ENCODE results near the gene MOAP1.
A peak's percentile ranks its signal among the peaks of the same experiment; 100 is the strongest.
"Not testable (repeated sequence)": the region's sequence is repeated elsewhere in the genome, so short reads cannot be mapped to it uniquely, and the experiment has no call there.

Gene MOAP1, protein sequence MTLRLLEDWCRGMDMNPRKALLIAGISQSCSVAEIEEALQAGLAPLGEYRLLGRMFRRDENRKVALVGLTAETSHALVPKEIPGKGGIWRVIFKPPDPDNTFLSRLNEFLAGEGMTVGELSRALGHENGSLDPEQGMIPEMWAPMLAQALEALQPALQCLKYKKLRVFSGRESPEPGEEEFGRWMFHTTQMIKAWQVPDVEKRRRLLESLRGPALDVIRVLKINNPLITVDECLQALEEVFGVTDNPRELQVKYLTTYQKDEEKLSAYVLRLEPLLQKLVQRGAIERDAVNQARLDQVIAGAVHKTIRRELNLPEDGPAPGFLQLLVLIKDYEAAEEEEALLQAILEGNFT

DNA sequence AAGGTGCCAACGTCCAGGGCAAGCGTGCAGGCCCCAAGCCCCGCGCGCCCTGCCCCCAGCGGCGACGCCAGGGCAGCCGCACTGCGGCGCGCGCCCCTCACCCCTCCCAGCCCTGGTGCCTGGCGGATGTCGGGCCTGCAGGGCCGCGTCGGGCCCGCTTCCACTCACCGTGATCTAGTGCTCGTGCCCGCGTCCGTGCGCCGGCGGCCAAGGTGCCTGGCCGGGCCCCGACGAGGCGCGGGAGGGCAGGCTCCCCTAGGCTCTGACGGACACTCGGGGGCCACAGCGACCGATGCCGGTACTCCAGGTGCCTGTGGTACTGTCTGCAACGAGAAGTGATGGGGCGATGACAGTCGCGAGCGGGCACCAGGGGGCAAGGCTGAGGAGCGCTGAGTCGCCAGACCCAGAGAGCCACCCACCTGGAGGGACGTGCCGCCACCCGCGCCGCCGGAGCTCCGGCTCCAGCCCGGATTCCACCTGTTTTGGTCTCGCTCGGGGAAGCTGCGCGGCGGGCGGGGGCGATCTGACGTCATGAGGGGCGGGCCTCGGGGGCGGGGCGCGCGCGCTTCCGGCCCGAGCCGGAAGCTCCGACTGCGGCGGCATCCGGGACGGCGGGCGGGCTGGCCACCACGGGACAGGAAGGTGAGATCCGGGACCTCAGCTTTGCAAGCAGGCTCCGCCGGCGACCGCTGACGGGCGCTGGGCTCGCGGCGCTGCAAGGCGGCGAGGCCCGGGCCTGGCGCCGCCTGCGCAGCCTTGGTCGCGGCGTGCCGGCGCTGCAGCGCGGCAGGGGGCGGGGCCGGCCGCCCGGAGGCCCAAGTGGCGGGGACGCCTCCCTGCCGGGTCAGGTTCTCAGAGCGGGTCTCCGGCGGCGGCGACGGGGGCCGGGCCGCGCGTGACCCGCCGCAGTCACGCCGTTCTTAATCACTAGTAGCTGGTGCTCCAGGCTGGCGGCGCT is at the start of gene MOAP1, which contains the start of gene LYSET:
Gene MOAP1, minus strand, starts transcription at position 507 of the 958 bp plus-strand sequence. CDS start 655 bp downstream, outside the sequence.
Gene LYSET, plus strand, starts transcription at position 927 of the 958 bp plus-strand sequence. CDS start 89 bp downstream, outside the sequence.
- peak; percentile 69 for DNase-seq (ENCODE audit: low spot score)

DNA sequence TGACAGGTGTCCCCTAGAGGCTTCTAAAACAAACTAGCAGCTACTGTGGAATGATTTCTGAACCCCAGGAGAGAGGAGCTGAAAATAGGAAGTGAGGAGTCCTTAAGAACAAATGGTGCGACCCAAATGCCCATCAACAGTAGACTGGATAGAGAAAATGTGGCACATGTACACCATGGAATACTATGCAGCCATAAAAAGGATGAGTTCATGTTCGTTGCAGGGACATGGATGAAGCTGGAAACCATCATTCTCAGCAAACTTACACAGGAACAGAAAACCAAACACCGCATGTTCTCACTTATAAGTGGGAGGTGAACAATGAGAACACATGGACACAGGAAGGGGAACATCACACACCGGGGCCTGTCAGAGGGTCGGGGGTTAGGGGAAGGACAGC is 48.4 kb upstream of the MOAP1 start:
- not testable (repeated sequence) for DNase-seq (ENCODE audit: low spot score)

DNA sequence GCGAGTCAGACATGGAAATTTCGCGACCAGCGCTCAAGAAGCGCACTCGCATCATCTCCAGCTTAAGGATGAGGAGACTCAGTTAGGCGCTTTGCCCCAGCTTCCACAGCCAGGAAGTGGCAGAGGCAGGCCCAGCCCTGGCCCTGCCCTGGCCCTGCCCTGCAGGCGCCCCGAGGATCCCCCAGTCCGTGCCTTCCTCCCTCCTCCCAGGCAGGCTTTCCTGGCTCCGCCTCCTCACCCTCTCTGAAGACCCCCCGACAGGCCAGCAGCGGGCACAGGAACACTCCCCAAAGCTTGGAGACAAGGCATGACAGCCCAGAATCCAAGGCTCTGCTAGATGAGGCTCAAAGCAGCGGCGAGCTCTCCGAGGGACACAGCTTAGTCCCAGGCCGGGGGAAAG is 47.5 kb upstream of the MOAP1 start:
- no peak for DNase-seq (ENCODE audit: low spot score)

DNA sequence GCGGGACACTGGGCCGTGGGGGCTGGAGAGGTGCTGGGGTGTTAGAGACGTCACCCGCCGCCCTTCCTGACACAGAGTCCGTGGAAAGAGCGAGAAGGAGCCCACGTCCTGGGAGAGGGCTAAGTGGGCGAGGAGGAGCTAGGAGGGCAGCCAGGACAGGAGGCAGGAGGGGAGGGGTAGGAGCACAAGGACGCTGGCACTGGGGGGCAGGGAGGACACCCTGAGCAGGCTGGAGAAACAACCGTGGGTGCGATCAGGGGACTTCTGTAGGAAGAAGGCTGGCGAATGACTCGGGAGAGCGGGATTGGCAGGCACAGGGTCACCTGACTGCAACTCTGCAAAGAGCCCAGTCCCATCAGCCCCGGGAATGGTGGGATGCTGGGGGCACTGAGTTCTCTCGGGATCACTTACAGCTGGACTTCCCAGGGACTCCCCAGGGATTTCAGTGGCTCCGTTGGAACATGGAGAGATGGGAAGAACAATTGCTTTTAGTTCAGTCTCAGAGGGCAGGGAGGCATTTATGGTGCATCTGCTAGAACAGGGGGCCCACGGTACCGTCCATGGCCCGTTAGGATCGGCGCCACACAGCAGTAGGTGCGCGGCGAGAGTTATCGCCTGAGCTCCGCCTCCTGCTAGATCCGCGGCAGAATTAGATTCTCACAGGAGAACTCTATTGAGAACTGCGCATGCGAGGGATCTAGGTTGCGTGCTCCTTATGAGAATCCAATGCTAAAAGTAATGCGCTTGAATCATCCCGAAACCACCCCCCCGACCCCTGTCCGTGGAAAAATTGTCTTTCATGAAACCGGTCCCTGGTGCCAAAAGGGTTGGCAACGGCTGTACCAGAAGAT is 46.7 kb upstream of the MOAP1 start:
- no peak for DNase-seq (ENCODE audit: low spot score)

DNA sequence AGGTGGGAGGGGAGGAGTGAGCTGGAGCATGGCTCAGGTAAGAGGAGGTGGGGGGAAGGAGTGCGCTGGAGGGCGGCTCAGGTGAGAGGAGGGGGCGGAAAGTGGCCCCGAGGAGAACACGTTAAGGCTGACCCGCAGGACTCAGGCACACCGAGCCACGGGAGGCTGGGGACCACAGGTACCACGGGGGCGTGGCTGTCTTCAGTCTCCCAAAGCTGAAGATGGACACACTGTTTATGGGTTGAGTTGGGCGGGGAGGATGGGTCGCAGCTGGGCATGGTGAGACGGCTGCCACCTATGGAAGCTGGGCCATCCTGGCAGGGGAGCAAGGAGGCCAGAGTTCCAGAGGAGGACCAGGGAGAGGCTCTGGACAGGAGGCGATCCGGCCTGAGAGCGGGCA is 45.8 kb upstream of the MOAP1 start:
- DNase-seq (ENCODE audit: low spot score): no peak

DNA sequence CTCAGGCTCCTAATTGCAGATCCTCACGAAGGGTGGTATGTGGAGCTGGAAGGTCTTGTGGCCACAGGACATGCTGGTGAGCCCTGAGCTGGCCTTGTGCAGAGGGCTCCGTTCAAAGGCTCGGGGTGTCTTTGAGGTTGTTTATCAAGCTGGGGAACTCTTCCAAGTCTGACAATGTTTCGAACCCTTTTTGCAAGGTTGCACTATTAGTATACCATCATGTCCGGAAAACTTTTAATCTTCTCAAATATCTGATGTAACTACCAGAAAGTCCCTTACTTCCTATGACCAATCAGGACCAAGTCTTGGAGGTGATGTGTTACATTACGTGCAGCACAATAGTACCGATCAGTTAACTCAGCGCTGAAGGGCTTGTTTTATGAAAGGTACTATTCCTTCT is 43.9 kb upstream of the MOAP1 start:
- DNase-seq (ENCODE audit: low spot score): no peak

DNA sequence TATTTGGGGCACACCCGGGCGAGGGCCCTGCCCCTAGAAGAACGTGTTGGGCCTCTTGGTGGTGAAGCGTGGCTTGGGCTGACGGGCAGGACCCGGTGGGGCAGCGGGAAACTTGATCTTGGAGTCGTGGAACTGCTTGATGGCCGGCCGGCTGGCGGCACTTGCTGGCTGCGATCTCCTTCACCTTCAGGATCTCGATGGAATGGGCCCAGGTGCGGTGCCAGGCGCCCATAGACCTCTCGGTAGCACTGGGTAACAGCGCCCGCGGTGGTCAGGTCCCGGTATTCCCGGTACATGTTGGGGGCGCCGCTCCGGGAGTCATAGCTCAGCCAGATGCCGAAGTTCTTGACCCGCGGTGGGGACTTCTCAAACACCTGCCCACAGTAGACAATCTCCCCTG is 38.9 kb upstream of the MOAP1 start:
- DNase-seq (ENCODE audit: low spot score): no peak

DNA sequence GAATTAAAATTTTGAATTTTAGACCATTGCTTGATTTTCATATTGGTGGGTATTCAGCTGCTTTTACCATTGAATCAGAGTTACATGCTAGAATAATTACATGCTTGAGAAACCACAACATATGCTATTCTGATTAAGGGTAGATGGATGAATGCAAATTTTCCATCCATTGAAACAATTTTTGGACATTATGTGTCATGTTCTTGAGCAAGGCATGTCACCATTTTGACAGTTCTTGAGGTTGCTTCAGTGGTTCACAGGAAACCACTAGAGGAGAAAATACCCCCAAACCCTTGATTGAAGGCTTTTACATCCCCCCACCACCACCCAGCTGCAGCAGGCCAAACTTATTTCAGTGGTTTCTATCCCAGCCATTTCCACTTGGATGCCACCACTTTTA is 35.8 kb upstream of the MOAP1 start:
- no peak for DNase-seq (ENCODE audit: low spot score)

DNA sequence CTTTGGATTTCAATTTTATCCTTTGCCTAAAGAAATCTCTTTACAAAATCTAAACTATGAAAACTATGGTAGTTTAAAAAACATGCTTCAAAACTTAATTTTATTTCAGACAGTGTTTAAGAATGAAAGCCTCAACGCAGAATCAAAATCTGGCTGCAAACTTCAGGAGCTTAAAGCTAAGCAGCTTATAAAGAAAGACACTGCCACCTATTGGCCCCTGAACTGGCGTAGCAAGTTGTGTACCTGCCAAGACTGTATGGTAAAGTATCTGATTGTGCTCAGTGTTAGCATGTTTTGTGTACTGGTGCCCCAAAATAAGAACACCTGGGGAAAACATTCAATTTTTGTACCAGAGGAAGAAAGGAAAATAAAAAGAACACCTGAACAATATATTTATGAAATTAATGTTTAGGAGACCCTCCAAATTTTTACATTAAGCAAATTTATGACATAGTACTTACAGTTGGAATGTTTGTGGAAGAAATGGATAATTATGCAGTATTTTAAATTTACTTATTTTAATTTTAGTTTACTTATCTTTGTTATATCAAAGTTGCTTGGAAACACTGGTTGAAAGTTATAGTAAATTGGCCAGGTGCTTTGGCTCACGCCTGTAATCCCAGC is 34.5 kb upstream of the MOAP1 start:
- DNase-seq (ENCODE audit: low spot score): peak; percentile 49

DNA sequence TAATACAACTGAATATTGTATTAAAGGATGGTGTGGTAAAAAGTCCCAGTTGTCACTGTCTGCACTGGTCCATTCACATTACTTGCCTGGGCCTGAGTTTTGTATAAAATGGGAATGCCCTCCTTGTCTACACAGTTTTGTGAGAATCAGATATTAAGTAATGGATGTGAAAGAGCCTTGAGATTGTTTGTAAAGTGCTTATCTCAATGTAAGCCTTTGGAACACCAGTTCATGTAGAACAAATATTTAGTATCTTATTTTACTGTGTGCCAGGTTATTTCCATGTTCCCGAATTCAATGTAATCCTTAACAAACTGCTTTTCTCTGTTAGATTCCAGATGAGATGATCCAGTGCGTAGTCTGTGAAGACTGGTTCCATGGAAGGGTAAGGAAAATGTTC is 29.9 kb upstream of the MOAP1 start:
- DNase-seq (ENCODE audit: low spot score): no peak

DNA sequence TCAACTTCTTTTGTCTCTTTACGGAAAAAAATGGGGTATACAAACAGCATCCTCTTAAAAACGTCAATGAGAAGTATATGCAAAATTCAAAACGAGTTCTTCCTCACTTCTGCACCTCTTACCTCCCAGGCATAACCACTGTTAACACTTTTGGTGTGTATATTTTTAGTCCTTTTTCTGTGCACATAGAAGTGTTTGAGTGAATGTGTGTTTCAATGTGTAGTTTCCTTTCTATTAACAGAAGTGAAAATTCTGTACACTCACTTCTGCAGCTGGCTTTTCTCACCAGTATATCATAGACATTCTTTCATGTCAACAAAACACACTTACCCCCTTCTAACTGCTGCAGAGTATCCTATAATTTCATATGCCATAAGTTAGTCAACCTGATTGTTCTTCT is 27.7 kb upstream of the MOAP1 start:
- no peak for DNase-seq (ENCODE audit: low spot score)

DNA sequence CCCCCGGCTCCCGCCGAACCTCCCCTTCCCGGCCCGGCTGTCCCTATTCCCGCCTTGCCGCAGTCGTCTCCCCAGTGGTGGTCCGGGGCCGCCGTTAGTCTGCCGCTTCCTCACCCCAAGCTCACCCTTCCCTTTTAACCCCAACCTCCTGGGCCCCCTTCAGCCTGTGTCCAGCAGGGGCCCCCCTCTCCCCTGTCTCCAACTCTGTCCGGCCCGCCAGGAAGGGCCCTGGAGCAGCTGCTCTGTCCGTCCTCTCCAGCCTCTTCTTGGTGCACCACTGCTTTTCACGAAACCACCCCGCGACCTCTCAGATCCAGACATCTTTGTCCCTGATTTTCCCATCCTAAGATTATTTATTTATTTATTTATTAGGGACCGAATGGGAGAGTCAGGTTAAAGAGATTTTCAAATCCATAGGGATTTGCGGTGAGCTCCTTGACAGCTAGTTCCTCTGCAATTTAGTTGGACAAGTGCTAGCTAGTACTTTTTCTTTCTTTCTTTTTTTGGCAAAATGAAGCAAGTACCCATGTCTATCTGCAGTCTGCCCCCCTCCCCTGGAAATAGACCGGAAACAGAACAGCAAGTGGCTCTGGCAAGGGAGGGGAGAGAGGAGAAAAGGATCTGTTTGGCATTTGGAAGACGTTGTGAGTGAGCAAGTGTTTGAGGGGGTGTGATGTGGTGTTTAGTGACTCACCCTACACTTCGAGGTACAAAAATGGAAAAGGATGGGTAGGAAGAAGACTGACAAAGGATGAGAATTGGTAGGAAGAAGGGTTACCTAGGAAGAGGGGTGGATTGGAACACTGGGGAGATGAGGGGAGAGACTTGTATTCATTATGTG is 23.0 kb upstream of the MOAP1 start:
- peak; percentile 56 for DNase-seq (ENCODE audit: low spot score)

DNA sequence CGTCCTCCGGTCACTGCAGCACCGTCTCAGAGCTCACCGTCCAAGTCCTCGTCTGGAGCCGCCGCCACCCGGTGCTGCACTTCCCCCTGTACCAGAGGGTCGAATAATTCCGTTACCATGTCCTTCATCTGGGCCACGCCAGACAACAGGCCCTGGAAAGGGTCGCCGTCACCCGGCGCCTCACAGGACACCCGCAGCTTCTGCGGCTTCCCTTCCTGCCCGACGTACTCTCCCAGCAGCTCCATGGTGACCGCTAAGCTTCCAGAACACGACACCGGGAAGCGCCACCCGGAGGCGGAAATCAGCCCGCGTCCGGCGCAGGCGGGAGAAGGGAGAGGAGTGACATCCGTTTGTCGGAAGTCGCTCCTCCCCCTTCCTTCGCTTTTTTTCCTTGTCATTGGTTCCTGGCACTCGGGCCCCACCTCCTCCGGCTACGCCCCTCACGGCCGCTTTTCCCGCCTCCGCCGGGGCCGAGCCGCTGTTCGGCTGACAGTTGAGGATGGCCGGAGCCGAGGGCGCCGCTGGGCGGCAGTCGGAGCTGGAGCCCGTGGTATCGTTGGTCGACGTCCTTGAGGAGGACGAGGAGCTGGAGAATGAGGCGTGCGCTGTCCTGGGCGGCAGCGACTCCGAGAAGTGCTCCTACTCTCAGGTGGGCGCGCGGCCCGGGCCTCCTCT is 22.2 kb upstream of the MOAP1 start, which contains the start of the genes GON7 and UBR7:
Gene GON7, minus strand, starts transcription at position 273 of the 675 bp plus-strand sequence. Its CDS starts 28 bp downstream, at position 245.
Gene UBR7, plus strand, starts transcription at position 464 of the 675 bp plus-strand sequence. Its CDS starts 36 bp downstream, at position 500.
- DNase-seq (ENCODE audit: low spot score): peak; percentile 76

DNA sequence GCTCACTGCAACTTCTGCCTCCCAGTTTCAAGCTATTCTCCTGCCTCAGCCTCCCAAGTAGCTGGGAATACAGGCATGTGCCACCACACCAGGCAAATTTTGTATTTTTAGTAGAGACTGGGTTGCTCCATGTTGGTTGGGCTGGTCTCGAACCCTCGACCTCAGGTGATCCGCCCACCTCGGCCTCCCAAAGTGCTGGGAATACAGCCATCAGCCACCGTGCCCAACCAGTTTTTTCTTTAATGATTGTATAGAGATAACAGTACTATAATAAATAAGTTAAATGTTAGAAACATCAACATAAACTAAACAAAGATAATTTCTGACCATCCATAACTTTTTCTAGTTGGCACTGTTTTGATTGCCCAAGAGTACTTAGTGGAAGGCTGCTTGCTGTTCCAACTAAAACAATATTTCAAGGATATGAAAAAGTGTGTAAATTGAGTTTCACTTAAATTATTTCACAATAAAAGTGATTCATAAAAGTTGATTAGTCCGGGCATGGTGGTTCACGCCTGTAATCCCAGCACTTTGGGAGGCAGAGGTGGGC is 16.5 kb upstream of the MOAP1 start:
- DNase-seq (ENCODE audit: low spot score): no peak

DNA sequence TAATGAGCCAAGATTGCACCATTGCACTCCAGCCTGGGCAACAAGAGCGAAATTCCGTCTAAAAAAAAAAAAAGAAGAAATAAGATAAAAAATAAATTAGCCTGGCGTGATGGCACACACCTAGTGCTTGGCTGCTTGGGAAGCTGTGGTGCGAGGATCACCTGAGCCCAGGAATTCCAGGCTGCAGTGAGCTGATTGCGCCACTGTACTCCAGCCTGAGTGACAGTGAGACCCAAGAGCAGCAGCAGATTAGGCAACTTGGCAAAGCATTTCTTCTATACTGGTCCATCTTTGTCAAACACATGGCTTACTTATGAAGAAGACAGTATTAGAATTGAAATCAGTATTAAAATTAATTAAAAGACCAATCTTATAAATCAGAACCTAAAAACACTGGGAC is 15.9 kb upstream of the MOAP1 start:
- DNase-seq (ENCODE audit: low spot score): no peak

DNA sequence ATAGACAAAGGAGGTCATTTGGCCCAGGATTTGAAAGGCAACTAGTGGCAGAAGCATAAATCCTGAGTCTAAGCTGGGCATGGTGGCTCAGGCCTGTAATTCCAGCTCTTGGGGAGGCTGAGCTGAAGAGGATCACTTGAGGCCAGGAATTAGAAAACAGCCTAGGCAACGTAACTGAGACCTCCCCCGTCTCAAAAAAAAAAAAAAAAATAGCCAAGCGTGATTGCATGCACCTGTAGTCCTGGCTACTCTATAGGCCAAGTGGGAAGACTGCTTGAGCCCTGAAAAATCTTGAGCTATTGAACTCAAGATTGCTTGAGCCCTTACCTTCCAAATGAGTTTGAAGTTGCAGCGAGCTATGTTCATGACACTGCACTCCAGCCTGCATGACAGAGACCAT is 14.3 kb upstream of the MOAP1 start:
- no peak for DNase-seq (ENCODE audit: low spot score)

DNA sequence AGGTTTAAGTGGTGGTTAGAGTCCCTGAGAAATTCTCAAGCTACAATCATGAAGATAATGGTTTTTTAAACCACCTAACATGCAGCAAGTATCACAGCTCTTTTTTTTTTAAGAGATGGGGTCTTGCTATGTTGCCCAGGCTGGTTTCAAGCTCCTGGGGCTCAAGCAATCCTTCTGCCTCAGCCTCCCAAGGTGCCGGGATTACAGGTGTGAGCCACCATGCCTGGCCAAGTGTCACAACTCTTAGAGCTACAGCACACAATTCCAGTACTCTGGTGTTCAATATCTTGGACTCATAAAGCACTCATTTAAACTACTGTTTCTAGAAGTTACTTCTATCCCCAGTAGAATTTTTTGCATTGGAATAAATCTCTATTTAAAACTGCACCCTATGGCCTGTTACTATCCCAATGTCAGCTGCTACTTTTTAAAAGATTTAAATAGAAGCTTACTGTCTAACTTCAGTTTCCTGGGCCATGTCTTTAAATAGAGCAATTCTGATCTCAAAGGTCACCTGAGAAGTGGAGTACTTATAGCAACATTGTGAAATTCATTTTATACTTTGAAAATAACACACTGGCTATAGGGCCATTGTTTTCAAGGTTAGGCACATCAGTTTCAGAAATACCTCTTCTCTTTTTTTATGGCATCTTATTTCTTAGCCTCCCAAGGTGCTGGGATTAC is 10.8 kb upstream of the MOAP1 start:
- no peak for DNase-seq (ENCODE audit: low spot score)

DNA sequence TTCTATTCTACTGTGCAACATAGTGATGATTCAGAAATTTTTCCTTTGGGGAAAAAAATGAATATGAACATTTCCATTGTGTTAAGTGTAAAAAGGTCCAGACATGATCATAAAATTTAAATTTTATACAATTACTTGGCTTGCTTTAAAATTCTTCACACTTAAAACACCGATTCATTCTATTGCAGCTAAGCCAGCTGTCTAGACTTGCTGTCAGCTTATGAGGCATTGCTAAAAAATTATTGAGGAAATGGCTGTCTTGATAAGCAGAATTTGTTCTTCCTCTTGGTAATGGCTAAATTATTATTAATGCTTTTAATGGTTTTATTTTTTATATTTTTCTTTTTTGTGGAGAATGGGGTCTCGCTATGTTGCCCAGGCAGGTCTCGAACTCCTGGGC is 2.3 kb upstream of the MOAP1 start:
- DNase-seq (ENCODE audit: low spot score): no peak

DNA sequence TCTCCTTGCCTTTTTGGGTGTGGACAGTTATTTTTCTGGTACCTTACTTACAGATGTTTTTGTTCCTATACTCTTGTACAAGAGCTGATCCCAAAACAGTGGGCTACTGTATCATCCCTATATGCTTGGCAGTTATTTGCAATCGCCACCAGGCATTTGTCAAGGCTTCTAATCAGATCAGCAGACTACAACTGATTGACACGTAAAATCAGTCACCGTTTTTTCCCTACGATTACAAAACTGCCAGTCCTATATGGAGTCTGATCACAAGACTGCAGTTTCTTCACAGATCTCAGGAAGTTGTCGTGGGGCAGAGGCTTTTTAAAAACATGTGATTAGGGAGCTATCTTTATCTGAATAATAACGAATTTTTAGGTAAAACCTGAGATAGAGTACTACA is 1.8 kb upstream of the MOAP1 start:
- DNase-seq (ENCODE audit: low spot score): no peak
